MM.1S (cell line): ENCODE results near the gene ATP6V1F.

ENCODE experiments used
- DNase-seq: peaks from one replicate; pipeline ENCODE4 v3.0.0-alpha.2; 2015
- H2AFZ ChIP-seq: fragments of 300-600 bp; sonication (generic); 2 replicates; pipeline ENCODE4 v1.6.0; 2016; ENCODE audit warnings: antibody characterized with exemption, low read length
- H3F3A ChIP-seq: fragments of 300-600 bp; sonication (generic); 2 replicates; pipeline ENCODE4 v1.6.1; 2016; ENCODE audit warnings: mild to moderate bottlenecking, antibody characterized with exemption, low read length, moderate library complexity, mixed read lengths; ENCODE audit not compliant: insufficient read depth
- H3K27ac ChIP-seq: fragments of 300-600 bp; sonication (generic); 2 replicates; pipeline ENCODE4 v1.5.1; 2016; ENCODE audit warnings: mild to moderate bottlenecking, low read length
- H3K27me3 ChIP-seq: fragments of 300-600 bp; sonication (generic); replicated peaks from 2 replicates; pipeline ENCODE4 v1.6.0; 2016; ENCODE audit warnings: low read length; ENCODE audit not compliant: insufficient read depth
- H3K36me3 ChIP-seq: fragments of 300-600 bp; sonication (generic); replicated peaks from 2 replicates; pipeline ENCODE4 v1.6.1; 2016; ENCODE audit warnings: mild to moderate bottlenecking, low read length, mixed read lengths; ENCODE audit not compliant: insufficient read depth
- H3K4me1 ChIP-seq: fragments of 300-600 bp; sonication (generic); 2 replicates; pipeline ENCODE4 v1.6.1; 2016; ENCODE audit warnings: low read length, mixed read lengths
- H3K4me2 ChIP-seq: fragments of 300-600 bp; sonication (generic); 2 replicates; pipeline ENCODE4 v1.6.0; 2016; ENCODE audit warnings: low read depth, low read length
- H3K4me3 ChIP-seq: fragments of 300-600 bp; sonication (generic); 2 replicates; pipeline ENCODE4 v1.5.1; 2016; ENCODE audit warnings: low read length, mixed read lengths
- H3K79me2 ChIP-seq: fragments of 300-600 bp; sonication (generic); 2 replicates; pipeline ENCODE4 v1.6.1; 2016; ENCODE audit warnings: mixed run types, low read length, mixed read lengths
- H3K9ac ChIP-seq: fragments of 300-600 bp; sonication (generic); 2 replicates; pipeline ENCODE4 v1.6.1; 2016; ENCODE audit warnings: low read length, mixed read lengths
- H3K9me2 ChIP-seq: fragments of 300-600 bp; sonication (generic); replicated peaks from 2 replicates; pipeline ENCODE4 v1.6.1; 2016; ENCODE audit warnings: mild to moderate bottlenecking, low read length, mixed read lengths; ENCODE audit not compliant: insufficient read depth
- H3K9me3 ChIP-seq: fragments of 300-600 bp; sonication (generic); replicated peaks from 2 replicates; pipeline ENCODE4 v1.6.1; 2016; ENCODE audit warnings: mild to moderate bottlenecking, low read length, mixed read lengths; ENCODE audit not compliant: insufficient read depth
- H4K20me1 ChIP-seq: fragments of 300-600 bp; sonication (generic); 2 replicates; pipeline ENCODE4 v1.6.1; 2016; ENCODE audit warnings: mild to moderate bottlenecking, low read length, moderate library complexity, mixed read lengths; ENCODE audit not compliant: insufficient read depth
- CTCF ChIP-seq: fragments of 300-600 bp; sonication (generic); IDR thresholded peaks from 2 replicates; pipeline ENCODE4 v1.5.1; 2016; ENCODE audit warnings: antibody characterized with exemption, low read length, mixed read lengths
- EZH2 ChIP-seq: fragments of 300-600 bp; sonication (generic); optimal IDR thresholded peaks from 2 replicates; pipeline ENCODE3; 2017; ENCODE audit warnings: low read depth, mild to moderate bottlenecking, antibody characterized with exemption, low read length, mixed read lengths
- EZH2phosphoT487 ChIP-seq: fragments of 300-600 bp; sonication (generic); IDR thresholded peaks from 2 replicates; pipeline ENCODE4 v1.6.1; 2018; ENCODE audit warnings: antibody characterized with exemption, low read length

ATP6V1F gene

DNA sequence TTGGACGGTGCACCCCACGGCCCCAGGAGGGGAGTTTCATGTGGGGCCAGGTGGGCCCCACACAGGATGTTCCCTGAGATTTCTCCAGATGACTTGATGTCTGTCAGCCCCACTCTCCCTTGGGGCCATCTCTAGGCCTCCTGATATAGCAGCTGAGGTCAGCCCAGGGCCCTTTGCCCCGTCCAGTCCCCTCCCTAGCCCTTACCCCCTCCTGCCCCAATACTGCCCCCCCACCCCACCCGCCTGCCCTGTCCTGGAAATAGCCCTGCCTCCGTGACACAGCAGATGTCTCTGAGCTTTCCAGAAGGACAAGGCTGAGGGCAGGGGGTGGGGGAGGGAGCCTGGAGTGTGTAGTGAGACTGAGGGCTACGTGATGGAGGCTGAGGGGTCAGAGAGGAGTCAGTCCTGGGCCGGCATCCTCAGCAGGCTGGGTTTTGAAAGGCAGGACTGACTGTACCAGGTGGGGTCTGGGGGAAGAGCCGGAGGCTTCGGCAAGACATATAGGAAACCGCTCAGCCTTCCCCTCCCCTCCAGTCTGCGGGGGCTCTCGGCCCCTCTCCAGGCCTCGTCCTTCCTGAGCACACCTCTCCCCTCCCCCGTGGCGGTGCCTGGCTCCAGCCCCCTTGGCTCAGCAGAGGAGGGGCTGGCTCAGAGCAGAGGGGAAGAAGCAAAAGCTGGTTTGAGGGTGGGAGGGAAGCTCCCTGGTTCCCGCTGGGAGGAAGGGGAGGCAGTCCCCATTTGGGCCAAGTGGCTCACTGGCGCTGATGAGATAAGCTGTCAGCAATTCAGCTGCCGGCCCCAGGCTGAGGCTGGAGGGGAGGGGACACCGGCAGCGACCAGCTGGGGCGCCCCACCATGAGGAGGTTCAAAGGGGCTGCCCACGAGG, 30.4 kb upstream of the ATP6V1F start:
- no peak overlapping the region for H2AFZ ChIP-seq
- no peaks in the 10 kb centered on the region for H3K79me2 ChIP-seq
- H4K20me1 ChIP-seq: no peaks in the 10 kb centered on the region
- H3K36me3 ChIP-seq: no peaks in the 10 kb centered on the region
- H3K27ac ChIP-seq: no peak overlapping the region
- H3K9me3 ChIP-seq: no peaks in the 10 kb centered on the region
- TF ChIP-seq CTCF: no peak
- no peak for TF ChIP-seq EZH2phosphoT487
- no peak for TF ChIP-seq EZH2
- no peak overlapping the region for H3K4me2 ChIP-seq
- no peaks in the 10 kb centered on the region for H3K9me2 ChIP-seq
- no peaks in the 10 kb centered on the region; the same call in 1 of the 2 replicates for H3K4me1 ChIP-seq
- no peak overlapping the region for H3K4me3 ChIP-seq
- no peak overlapping the region for H3K9ac ChIP-seq
- DNase-seq: no peak
- H3K27me3 ChIP-seq: peaks cover 49% of the 10 kb centered on the region
- H3F3A ChIP-seq: no peaks in the 10 kb centered on the region

DNA sequence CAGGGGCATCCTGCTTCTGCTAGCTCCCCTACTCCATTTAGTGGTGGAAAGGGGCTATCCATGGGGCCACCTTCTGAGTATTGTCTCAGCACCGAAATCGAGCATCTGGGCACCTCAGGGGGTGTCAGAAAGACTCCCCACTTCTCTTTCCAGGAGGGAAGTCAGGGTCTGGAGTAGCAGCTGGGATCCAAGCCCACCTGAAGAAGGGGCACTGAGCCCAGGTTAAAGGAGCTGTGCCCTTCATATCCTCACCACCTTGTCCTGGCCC, 29.8 kb upstream of the ATP6V1F start:
- H2AFZ ChIP-seq: no peak overlapping the region
- H3K9ac ChIP-seq: no peak overlapping the region
- H3F3A ChIP-seq: no peaks in the 10 kb centered on the region
- TF ChIP-seq CTCF (no peak), EZH2 (no peak), EZH2phosphoT487 (no peak)
- no peak overlapping the region for H3K4me3 ChIP-seq
- no peaks in the 10 kb centered on the region; the same call in 1 of the 2 replicates for H3K4me1 ChIP-seq
- no peak for DNase-seq
- no peaks in the 10 kb centered on the region for H4K20me1 ChIP-seq
- H3K9me3 ChIP-seq: no peaks in the 10 kb centered on the region
- H3K27me3 ChIP-seq: peaks cover 49% of the 10 kb centered on the region
- H3K9me2 ChIP-seq: no peaks in the 10 kb centered on the region
- H3K36me3 ChIP-seq: no peaks in the 10 kb centered on the region
- no peak overlapping the region for H3K27ac ChIP-seq
- H3K79me2 ChIP-seq: no peaks in the 10 kb centered on the region
- H3K4me2 ChIP-seq: no peak overlapping the region

DNA sequence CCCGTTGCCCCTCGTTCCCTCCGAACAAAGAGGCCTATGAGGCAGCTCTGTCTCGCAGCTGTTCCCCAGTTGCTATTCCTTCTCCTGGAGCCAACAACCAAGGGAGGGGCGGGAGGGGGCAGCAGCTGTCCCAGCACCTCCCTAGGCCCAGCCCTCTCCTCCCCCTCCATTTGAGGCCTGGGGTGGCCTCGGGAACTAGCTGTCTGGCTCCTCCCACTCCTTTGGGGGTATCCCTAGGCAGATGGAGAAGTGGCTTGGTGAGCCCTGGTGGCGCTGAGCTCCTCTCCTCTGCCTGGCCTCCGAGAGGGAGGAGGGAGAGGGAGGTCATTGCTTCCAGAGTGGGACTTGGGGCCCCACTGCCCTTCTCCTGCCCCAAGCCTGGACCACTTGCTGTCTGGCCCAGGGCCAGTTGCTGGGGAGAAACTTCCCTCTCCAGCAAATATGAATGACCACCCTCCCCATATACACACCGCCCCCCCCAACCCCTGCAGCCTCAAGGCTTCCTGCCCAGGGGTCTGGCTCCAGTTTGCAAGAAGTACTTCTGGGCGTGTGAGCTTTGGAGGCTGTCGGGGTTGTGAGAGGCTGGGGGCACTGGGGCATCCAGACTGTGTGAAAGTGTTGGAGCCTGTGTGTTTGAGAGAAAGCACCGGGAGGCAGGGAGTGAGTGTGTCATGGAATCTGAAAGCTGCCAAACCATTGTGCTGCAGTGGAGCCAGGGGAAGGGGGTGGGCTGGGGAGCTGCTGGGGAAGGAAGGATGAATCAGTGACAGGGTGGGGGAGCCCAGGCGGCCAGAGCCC, 29.3 kb upstream of the ATP6V1F start:
- Histone ChIP-seq H3K36me3 (no peaks in the 10 kb centered on the region), H3K4me2 (no peak overlapping the region), H3F3A (no peaks in the 10 kb centered on the region), H2AFZ (no peak overlapping the region), H3K27me3 (peaks cover 49% of the 10 kb centered on the region), H3K9me2 (no peaks in the 10 kb centered on the region), H4K20me1 (no peaks in the 10 kb centered on the region), H3K4me1 (no peaks in the 10 kb centered on the region; the same call in 1 of the 2 replicates), H3K79me2 (no peaks in the 10 kb centered on the region), H3K27ac (no peak overlapping the region), H3K4me3 (no peak overlapping the region), H3K9me3 (no peaks in the 10 kb centered on the region), H3K9ac (no peak overlapping the region)
- DNase-seq: no peak
- TF ChIP-seq EZH2 (no peak), CTCF (no peak), EZH2phosphoT487 (no peak)
